SU-DHL-6 (cell line): Measurements from ENCODE around the gene CRAMP1.

Source experiments
- CTCF ChIP-seq: fragments of 200-600 bp; sonication (generic); IDR thresholded peaks from one replicate; pipeline ENCODE4 v1.5.1; 2017; ENCODE audit warnings: antibody characterized with exemption, mild to moderate bottlenecking, low read length, moderate library complexity; ENCODE audit not compliant: insufficient read depth, poor library complexity, severe bottlenecking
- EZH2phosphoT487 ChIP-seq: fragments of 200-600 bp; sonication (generic), shearing (Covaris generic); conservative IDR thresholded peaks from 2 replicates; pipeline ENCODE4 v1.6.1; 2018; ENCODE audit warnings: mild to moderate bottlenecking, antibody characterized with exemption, low read length, moderate library complexity, mixed read lengths

DNA sequence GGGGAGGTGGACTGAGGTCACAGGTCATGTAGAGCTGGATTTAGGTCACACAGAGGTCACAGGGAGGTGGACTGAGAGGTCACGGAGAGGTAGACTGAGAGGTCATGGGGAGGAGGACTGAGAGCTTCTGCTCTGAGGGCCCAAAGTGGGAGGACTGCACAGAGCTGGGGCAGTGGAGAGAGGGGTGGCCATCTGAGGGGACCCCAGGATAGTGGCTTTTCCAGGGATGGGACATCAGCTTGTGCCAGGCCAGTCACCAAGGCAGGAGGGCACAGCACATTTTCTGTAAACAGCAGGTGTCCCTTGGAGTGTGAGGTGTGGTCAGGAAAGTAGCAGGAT lies 39.8 kb downstream of the CRAMP1 start:
- TF ChIP-seq CTCF, result no peak
- no peak for TF ChIP-seq EZH2phosphoT487
